Measurements from ENCODE around the gene CAPN13.

The CAPN13 gene

GRCh38 chr2:30721241-30721640, 86.0 kb downstream of the CAPN13 start:
- Histone ChIP-seq H3K9me2 (replicated peaks; ENCODE audit: low read depth, low read length) (no peaks in the 10 kb centered on the region), H3K4me3 (ENCODE audit: low read length, poor library complexity, severe bottlenecking) (no peak overlapping the region), H3K36me3 (ENCODE audit: insufficient read depth, low read length) (no peaks in the 10 kb centered on the region), H3K4me2 (ENCODE audit: low read depth, low read length, poor library complexity, severe bottlenecking) (no peak overlapping the region), H3F3A (ENCODE audit: low read depth) (no peaks in the 10 kb centered on the region), H3K27me3 (ENCODE audit: insufficient read depth, low read length, poor library complexity, severe bottlenecking) (no peaks in the 10 kb centered on the region), H3K9ac (ENCODE audit: low read depth, low read length, poor library complexity, severe bottlenecking) (no peak overlapping the region), H3K4me1 (ENCODE audit: insufficient read depth, low read length, poor library complexity, severe bottlenecking) (no peaks in the 10 kb centered on the region), H3K79me2 (ENCODE audit: insufficient read depth, low read length) (no peaks in the 10 kb centered on the region), H3K9me3 (ENCODE audit: insufficient read depth, low read depth, low read length) (no peaks in the 10 kb centered on the region), H4K20me1 (ENCODE audit: insufficient read depth, low read length, poor library complexity, severe bottlenecking) (no peaks in the 10 kb centered on the region), H2AFZ (ENCODE audit: low read length) (no peak overlapping the region)
- TF ChIP-seq EZH2phosphoT487 (IDR thresholded peaks at IDR 0.05; ENCODE audit: borderline replicate concordance) (no peak), CTCF (conservative IDR thresholded peaks at IDR 0.05; ENCODE audit: low read length) (no peak)

- no peaks in the 10 kb centered on the region for H3K4me1 ChIP-seq (ENCODE audit: insufficient read depth, low read length, poor library complexity, severe bottlenecking)
- no peak overlapping the region for H2AFZ ChIP-seq (ENCODE audit: low read length)
- TF ChIP-seq CTCF (conservative IDR thresholded peaks at IDR 0.05; ENCODE audit: low read length) = no peak
- no peak for TF ChIP-seq EZH2phosphoT487 (IDR thresholded peaks at IDR 0.05; ENCODE audit: borderline replicate concordance)
- H4K20me1 ChIP-seq (ENCODE audit: insufficient read depth, low read length, poor library complexity, severe bottlenecking) = no peaks in the 10 kb centered on the region
- no peaks in the 10 kb centered on the region for H3K27me3 ChIP-seq (ENCODE audit: insufficient read depth, low read length, poor library complexity, severe bottlenecking)
- no peaks in the 10 kb centered on the region for H3F3A ChIP-seq (ENCODE audit: low read depth)
- no peaks in the 10 kb centered on the region for H3K36me3 ChIP-seq (ENCODE audit: insufficient read depth, low read length)
- H3K9ac ChIP-seq (ENCODE audit: low read depth, low read length, poor library complexity, severe bottlenecking) = no peak overlapping the region
- no peaks in the 10 kb centered on the region for H3K9me3 ChIP-seq (ENCODE audit: insufficient read depth, low read depth, low read length)
- no peaks in the 10 kb centered on the region for H3K79me2 ChIP-seq (ENCODE audit: insufficient read depth, low read length)
- no peaks in the 10 kb centered on the region for H3K9me2 ChIP-seq (replicated peaks; ENCODE audit: low read depth, low read length)
- no peak overlapping the region for H3K4me2 ChIP-seq (ENCODE audit: low read depth, low read length, poor library complexity, severe bottlenecking)
- no peak overlapping the region for H3K4me3 ChIP-seq (ENCODE audit: low read length, poor library complexity, severe bottlenecking)
These were observed 90.1 kb downstream of the CAPN13 start for GRCh38 chr2:30717081-30717650.

GRCh38 chr2:30716123-30716900, 90.9 kb downstream of the CAPN13 start:
- no peak overlapping the region for H3K4me3 ChIP-seq (ENCODE audit: low read length, poor library complexity, severe bottlenecking)
- TF ChIP-seq EZH2phosphoT487 (IDR thresholded peaks at IDR 0.05; ENCODE audit: borderline replicate concordance) (no peak), CTCF (conservative IDR thresholded peaks at IDR 0.05; ENCODE audit: low read length) (no peak)
- H3K27me3 ChIP-seq (ENCODE audit: insufficient read depth, low read length, poor library complexity, severe bottlenecking) = no peaks in the 10 kb centered on the region
- H2AFZ ChIP-seq (ENCODE audit: low read length) = no peak overlapping the region
- no peaks in the 10 kb centered on the region for H3K36me3 ChIP-seq (ENCODE audit: insufficient read depth, low read length)
- no peaks in the 10 kb centered on the region for H4K20me1 ChIP-seq (ENCODE audit: insufficient read depth, low read length, poor library complexity, severe bottlenecking)
- no peaks in the 10 kb centered on the region for H3F3A ChIP-seq (ENCODE audit: low read depth)
- H3K79me2 ChIP-seq (ENCODE audit: insufficient read depth, low read length) = no peaks in the 10 kb centered on the region
- no peaks in the 10 kb centered on the region for H3K9me3 ChIP-seq (ENCODE audit: insufficient read depth, low read depth, low read length)
- no peaks in the 10 kb centered on the region for H3K9me2 ChIP-seq (replicated peaks; ENCODE audit: low read depth, low read length)
- H3K4me1 ChIP-seq (ENCODE audit: insufficient read depth, low read length, poor library complexity, severe bottlenecking) = no peaks in the 10 kb centered on the region
- no peak overlapping the region for H3K4me2 ChIP-seq (ENCODE audit: low read depth, low read length, poor library complexity, severe bottlenecking)
- H3K9ac ChIP-seq (ENCODE audit: low read depth, low read length, poor library complexity, severe bottlenecking) = no peak overlapping the region
